DOHH2 (cell line): ENCODE results near the gene DMXL2.

Experiments used
- H3F3A ChIP-seq: fragments of 200-600 bp; sonication (generic), shearing (Covaris generic); 2 replicates; pipeline ENCODE4 v1.6.0; 2016; ENCODE audit warnings: antibody characterized with exemption, mild to moderate bottlenecking; ENCODE audit not compliant: control insufficient read depth, insufficient read depth
- H3K27ac ChIP-seq: fragments of 200-600 bp; sonication (generic); 2 replicates; pipeline ENCODE4 v1.5.1; 2014; ENCODE audit warnings: low read depth, mild to moderate bottlenecking, low read length, moderate library complexity
- H3K27me3 ChIP-seq: fragments of 200-600 bp; sonication (generic); 2 replicates; pipeline ENCODE4 v1.6.1; 2014; ENCODE audit warnings: mild to moderate bottlenecking, low read length, mixed read lengths; ENCODE audit not compliant: control insufficient read depth
- H3K36me3 ChIP-seq: fragments of 200-600 bp; sonication (generic); 2 replicates; pipeline ENCODE4 v1.6.1; 2014; ENCODE audit warnings: mild to moderate bottlenecking, low read length, moderate library complexity, mixed read lengths; ENCODE audit not compliant: control insufficient read depth
- H3K4me1 ChIP-seq: fragments of 200-600 bp; sonication (generic); 2 replicates; pipeline ENCODE4 v1.6.1; 2014; ENCODE audit warnings: mild to moderate bottlenecking, low read length, mixed read lengths; ENCODE audit not compliant: control insufficient read depth
- H3K4me2 ChIP-seq: fragments of 200-600 bp; sonication (generic); 2 replicates; pipeline ENCODE4 v1.6.0; 2014; ENCODE audit warnings: mild to moderate bottlenecking, low read length, moderate library complexity
- H3K4me3 ChIP-seq: fragments of 200-600 bp; sonication (generic); 2 replicates; pipeline ENCODE4 v1.5.1; 2014; ENCODE audit warnings: mild to moderate bottlenecking, low read length, mixed read lengths
- H3K79me2 ChIP-seq: fragments of 200-600 bp; sonication (generic); 2 replicates; pipeline ENCODE4 v1.6.1; 2014; ENCODE audit warnings: mild to moderate bottlenecking, low read length, mixed read lengths; ENCODE audit not compliant: control insufficient read depth
- H3K9me2 ChIP-seq: fragments of 200-600 bp; sonication (generic); replicated peaks from 2 replicates; pipeline ENCODE4 v1.6.1; 2014; ENCODE audit warnings: mild to moderate bottlenecking, low read length, mixed read lengths; ENCODE audit not compliant: control insufficient read depth
- H3K9me3 ChIP-seq: fragments of 200-600 bp; sonication (generic); 2 replicates; pipeline ENCODE4 v1.6.1; 2014; ENCODE audit warnings: antibody characterized with exemption, low read length, mixed read lengths; ENCODE audit not compliant: control insufficient read depth, insufficient read depth
- H4K20me1 ChIP-seq: fragments of 200-600 bp; sonication (generic); 2 replicates; pipeline ENCODE4 v1.6.0; 2014; ENCODE audit warnings: low read depth, mild to moderate bottlenecking, antibody characterized with exemption, low read length, moderate library complexity; ENCODE audit not compliant: control insufficient read depth, insufficient read depth
- CTCF ChIP-seq: fragments of 200-600 bp; sonication (generic); IDR thresholded peaks from one replicate; pipeline ENCODE4 v1.5.1; 2014; ENCODE audit warnings: antibody characterized with exemption, mild to moderate bottlenecking, low read depth, low read length; ENCODE audit not compliant: poor library complexity, severe bottlenecking
- EZH2phosphoT487 ChIP-seq: fragments of 200-600 bp; sonication (generic); IDR thresholded peaks from 2 replicates; pipeline ENCODE4 v1.6.1; 2017; ENCODE audit warnings: borderline replicate concordance, mild to moderate bottlenecking, antibody characterized with exemption, low read length, moderate library complexity, mixed read lengths

Gene DMXL2

GRCh38 chr15:51536965-51537574 lies 85.5 kb downstream of the DMXL2 start:
- Histone ChIP-seq H4K20me1 (no peaks in the 10 kb centered on the region), H3K9me2 (no peaks in the 10 kb centered on the region), H3K27ac (no peak overlapping the region), H3K79me2 (no peaks in the 10 kb centered on the region), H3K27me3 (no peaks in the 10 kb centered on the region), H3K36me3 (no peaks in the 10 kb centered on the region; the same call in 1 of the 2 replicates), H3K4me2 (no peak overlapping the region), H3K9me3 (no peaks in the 10 kb centered on the region), H3K4me1 (no peaks in the 10 kb centered on the region), H3F3A (no peaks in the 10 kb centered on the region), H3K4me3 (no peak overlapping the region)
- TF ChIP-seq EZH2phosphoT487 (no peak), CTCF (peak; percentile 68)

DNA sequence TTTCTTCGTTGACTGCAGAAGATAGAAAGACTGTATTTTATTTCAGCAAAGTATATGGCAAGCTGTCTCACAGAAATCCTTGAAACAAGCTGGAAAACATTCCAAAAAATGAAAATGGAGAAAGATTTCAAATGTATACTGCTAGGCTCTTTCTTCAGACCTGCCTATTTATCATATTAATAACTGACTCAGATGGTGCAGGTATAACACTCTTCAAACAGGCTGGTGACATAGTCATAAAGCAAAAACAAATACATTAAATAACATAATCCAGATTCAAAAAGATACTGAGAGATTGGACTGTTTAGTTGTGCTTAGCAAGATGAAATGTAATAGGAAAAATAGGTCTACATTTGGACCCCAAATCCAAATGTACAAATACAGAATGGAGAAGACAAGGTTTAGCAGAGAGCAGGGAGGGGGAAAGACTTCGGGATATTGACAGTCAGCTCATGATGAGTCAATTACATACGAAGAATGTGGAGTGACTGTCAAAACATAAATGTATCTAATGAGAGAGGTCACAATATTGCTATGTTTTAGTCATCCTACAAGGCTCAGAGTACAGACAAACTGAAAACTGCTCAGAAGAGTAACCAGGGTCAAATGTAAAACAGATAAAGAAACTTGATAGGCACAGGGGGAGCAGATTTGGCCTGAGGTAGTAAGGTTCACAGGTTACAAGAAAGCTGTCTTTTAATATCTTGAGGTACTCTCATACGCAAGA lies 88.7 kb downstream of the DMXL2 start:
- Histone ChIP-seq H3K27me3 (no peaks in the 10 kb centered on the region), H3K4me2 (no peak overlapping the region), H3K36me3 (no peaks in the 10 kb centered on the region; the same call in 1 of the 2 replicates), H4K20me1 (no peaks in the 10 kb centered on the region), H3K79me2 (no peaks in the 10 kb centered on the region), H3F3A (no peaks in the 10 kb centered on the region), H3K4me1 (no peaks in the 10 kb centered on the region), H3K9me2 (no peaks in the 10 kb centered on the region), H3K9me3 (peaks cover 3% of the 10 kb centered on the region; the same call in 1 of the 2 replicates), H3K4me3 (no peak overlapping the region), H3K27ac (no peak overlapping the region)
- TF ChIP-seq CTCF: no peak
- no peak for TF ChIP-seq EZH2phosphoT487

GRCh38 chr15:51526955-51527354 lies 95.6 kb downstream of the DMXL2 start:
- no peaks in the 10 kb centered on the region for H4K20me1 ChIP-seq
- H3K4me2 ChIP-seq: no peak overlapping the region
- TF ChIP-seq CTCF (no peak), EZH2phosphoT487 (no peak)
- no peaks in the 10 kb centered on the region for H3K9me2 ChIP-seq
- H3K27me3 ChIP-seq: no peaks in the 10 kb centered on the region
- no peak overlapping the region for H3K27ac ChIP-seq
- H3K9me3 ChIP-seq: peaks cover 3% of the 10 kb centered on the region; the same call in 1 of the 2 replicates
- no peaks in the 10 kb centered on the region for H3K4me1 ChIP-seq
- H3K36me3 ChIP-seq: no peaks in the 10 kb centered on the region; the same call in 1 of the 2 replicates
- H3K79me2 ChIP-seq: no peaks in the 10 kb centered on the region
- H3K4me3 ChIP-seq: no peak overlapping the region
- H3F3A ChIP-seq: no peaks in the 10 kb centered on the region
